NCI-H1105 (cell line): ENCODE measurements around the gene GCC1.

ENCODE experiments used
- DNase-seq: peaks from one replicate; lab custom pipeline; 2025; lab: John Stamatoyannopoulos, UW

The GCC1 gene

GRCh38 chr7:127536741-127537140, 48.7 kb downstream of the GCC1 start:
- peak; percentile 8 for DNase-seq

- no peak for DNase-seq
These were observed 49.1 kb downstream of the GCC1 start for GRCh38 chr7:127536394-127536691.

GRCh38 chr7:127535546-127536393, 49.6 kb downstream of the GCC1 start:
- no peak for DNase-seq

- no peak for DNase-seq
These were observed 50.8 kb downstream of the GCC1 start for GRCh38 chr7:127534636-127535035.

- DNase-seq = no peak
These were observed 52.7 kb downstream of the GCC1 start for GRCh38 chr7:127532736-127533135.

- DNase-seq = no peak
These were observed 53.2 kb downstream of the GCC1 start for GRCh38 chr7:127532151-127532550.
